Muscle of leg (tissue), 11 donors: ENCODE data around the gene NPR1. TPM values are rescaled to one million over a fixed set of nuclear protein-coding genes. Genes with fewer than 3 reads are reported as not detected.

Source experiments
- DNase-seq: peaks from one replicate; pipeline ENCODE4 v3.0.0; 2013
- H3K27ac ChIP-seq: one replicate; pipeline ENCODE4 v1.5.1; 2013; ENCODE audit warnings: mild to moderate bottlenecking, low read length, control low read depth
- H3K27me3 ChIP-seq: one replicate; pipeline ENCODE4 v1.6.1; 2013; ENCODE audit warnings: low read length; ENCODE audit not compliant: control insufficient read depth, insufficient read depth
- H3K36me3 ChIP-seq: one replicate; pipeline ENCODE4 v1.6.1; 2013; ENCODE audit warnings: low read length; ENCODE audit not compliant: control insufficient read depth, insufficient read depth
- H3K4me1 ChIP-seq: one replicate; pipeline ENCODE4 v1.6.1; 2013; ENCODE audit warnings: low read length; ENCODE audit not compliant: control insufficient read depth, insufficient read depth
- H3K4me3 ChIP-seq: one replicate; pipeline ENCODE4 v1.5.1; 2013; ENCODE audit warnings: low read length, control low read depth
- H3K9me3 ChIP-seq: replicated peaks from 2 replicates; pipeline ENCODE4 v1.6.1; 2013; ENCODE audit warnings: low read depth, low read length; ENCODE audit not compliant: control insufficient read depth
- WGBS: methylation state at CpG from one replicate; pipeline ENCODE4 v1.1.5; 2013; ENCODE audit warnings: missing lambda C conversion rate; ENCODE audit not compliant: insufficient coverage; 5-methylcytosine and 5-hydroxymethylcytosine counted together
- polyA plus RNA-seq, 8 donors: library from polyadenylated mRNA; unstranded; fragments of 120-200 nt; gene quantifications; one replicate each; pipeline versions ENCODE4 v1.2.1 to v1.2.3, GENCODE V29; 2013; ENCODE audit warnings: inconsistent platforms in 1 of 8, low replicate concordance in 1 of 8; ENCODE audit not compliant: insufficient read length in 8 of 8, insufficient read depth in 1 of 8
- total RNA-seq: library from RNA; stranded (reverse); fragments of 120-200 nt; gene quantifications from one replicate; pipeline ENCODE4 v1.2.4, GENCODE V29; 2013

Gene NPR1
- total and polyA plus RNA-seq, 9 donors = 12.7 to 17.4 (median 14.9) TPM

DNA sequence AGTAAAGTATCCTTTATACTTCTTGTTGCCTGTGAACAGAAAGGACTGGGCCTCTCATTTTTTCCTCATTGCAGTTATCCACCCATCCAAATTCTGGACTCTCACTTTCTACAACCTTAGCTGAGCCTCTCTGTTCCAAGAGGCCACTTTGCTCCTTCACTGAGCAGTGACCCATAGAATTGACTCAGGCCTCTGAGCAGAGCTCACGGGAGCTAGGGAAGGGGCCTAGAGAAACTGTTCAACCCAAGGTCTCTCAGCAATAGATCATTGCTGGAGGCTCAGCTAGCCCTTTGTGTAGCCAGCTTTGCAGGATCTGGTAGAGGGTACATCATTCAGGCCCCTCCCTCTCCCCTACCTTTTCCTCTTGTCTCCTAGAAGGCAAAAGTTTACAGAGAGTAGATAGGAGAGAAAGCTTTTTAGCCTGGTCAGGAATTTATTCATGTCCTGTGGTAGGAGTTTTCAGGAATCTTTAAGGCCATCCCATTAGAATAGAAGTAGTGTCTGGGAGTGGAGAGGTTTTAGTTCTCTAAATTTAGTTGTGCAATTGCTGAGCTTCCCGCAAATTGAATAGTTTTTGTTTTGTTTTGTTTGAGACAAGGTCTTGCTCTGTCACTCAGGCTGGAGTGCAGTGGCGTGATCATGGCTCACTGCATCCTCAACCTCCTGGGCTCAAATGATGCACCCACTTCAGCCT, 56.1 kb downstream of the NPR1 start:
- Histone ChIP-seq H3K27me3 (no peaks in the 10 kb centered on the region), H3K4me3 (no peak overlapping the region), H3K9me3 (no peaks in the 10 kb centered on the region), H3K27ac (no peak overlapping the region), H3K36me3 (peaks cover 23% of the 10 kb centered on the region), H3K4me1 (peaks cover 1% of the 10 kb centered on the region)
- 86% methylated on average over 1 of the region's 3 CpGs for WGBS
- DNase-seq = no peak

DNA sequence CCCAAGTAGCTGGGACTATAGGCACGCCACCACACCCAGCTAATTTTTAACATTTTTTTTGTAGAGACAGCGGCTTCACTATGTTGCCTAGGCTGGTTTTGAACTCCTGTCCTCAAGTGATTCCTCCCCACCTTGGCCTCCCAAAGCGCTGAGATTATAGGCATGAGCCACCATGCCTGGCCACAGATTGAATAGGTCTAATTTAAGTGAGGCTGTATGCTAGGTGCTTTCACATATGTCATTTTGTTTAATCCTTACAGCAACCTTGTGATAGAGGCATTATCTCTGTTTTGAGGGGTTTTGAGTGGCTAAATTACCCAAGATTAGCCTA, 56.6 kb downstream of the NPR1 start:
- DNase-seq = no peak
- Histone ChIP-seq H3K4me1 (no peaks in the 10 kb centered on the region), H3K4me3 (no peak overlapping the region), H3K36me3 (peaks cover 23% of the 10 kb centered on the region), H3K9me3 (no peaks in the 10 kb centered on the region), H3K27me3 (no peaks in the 10 kb centered on the region), H3K27ac (no peak overlapping the region)
- 100% methylated on average over 1 of the region's 3 CpGs for WGBS

DNA sequence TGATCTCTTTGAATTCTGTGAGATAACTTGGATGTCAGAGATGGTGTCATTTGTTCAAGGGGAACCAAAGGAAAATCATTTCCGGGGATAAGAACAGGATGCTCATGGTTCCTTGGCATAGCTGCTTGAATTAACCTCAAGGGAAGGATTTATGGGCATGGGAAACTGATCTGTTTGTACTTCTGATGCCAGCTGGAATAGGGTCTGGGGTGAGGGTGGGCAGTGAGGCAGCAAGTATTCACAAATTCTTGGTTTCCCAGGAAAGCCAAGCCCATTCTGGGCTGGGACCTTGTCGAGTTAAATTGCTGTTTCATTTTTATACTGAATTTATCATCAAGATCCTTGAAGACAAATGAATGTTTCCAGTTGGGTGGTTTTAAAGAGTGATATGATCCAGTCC, 63.5 kb downstream of the NPR1 start:
- H3K4me3 ChIP-seq = no peak overlapping the region
- DNase-seq = no peak
- peaks cover 50% of the 10 kb centered on the region for H3K36me3 ChIP-seq
- no peak overlapping the region for H3K27ac ChIP-seq
- no peaks in the 10 kb centered on the region for H3K9me3 ChIP-seq
- no peaks in the 10 kb centered on the region for H3K27me3 ChIP-seq
- H3K4me1 ChIP-seq = no peaks in the 10 kb centered on the region
- WGBS = 67% methylated on average over 1 of the region's 2 CpGs

DNA sequence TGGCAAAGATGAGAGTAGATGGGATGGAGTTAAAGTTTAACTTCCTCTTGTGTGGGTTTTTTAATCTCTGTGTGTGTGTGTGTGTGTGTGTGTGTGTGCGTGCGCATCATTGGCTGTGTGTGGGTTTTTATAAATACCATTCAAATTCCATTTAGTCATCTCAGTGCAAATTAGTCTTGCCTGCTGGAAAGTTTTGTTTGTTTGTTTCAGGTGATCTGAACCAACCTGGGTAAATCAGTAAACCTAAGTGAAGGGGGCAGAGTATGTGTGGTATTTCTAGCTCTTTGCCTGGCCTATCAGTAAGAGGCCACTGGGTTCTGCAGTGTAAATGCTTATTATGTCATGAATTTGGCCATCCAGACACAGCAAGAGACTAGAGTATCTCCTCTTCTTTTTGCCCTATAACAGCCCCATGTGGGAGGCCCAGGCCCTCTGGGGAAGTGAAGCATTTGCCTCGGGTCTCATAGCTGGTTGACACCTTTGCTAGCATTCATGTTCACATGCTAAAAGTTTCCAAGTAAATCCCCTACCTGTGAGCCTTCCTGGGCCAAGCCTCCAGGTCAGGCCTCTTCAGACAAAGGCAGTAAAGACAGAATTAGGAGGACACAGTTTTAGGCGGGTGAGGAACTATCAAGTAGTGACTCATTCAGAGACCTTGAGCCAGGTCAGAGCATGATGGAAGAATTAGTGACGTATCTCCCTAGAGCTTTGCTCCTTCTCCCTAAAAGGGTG, 64.1 kb downstream of the NPR1 start:
- H3K9me3 ChIP-seq = no peaks in the 10 kb centered on the region
- DNase-seq = no peak
- H3K27ac ChIP-seq = no peak overlapping the region
- H3K4me1 ChIP-seq = no peaks in the 10 kb centered on the region
- WGBS = no CpG with 5 or more reads among the region's 5 CpGs
- H3K4me3 ChIP-seq = no peak overlapping the region
- H3K27me3 ChIP-seq = no peaks in the 10 kb centered on the region
- H3K36me3 ChIP-seq = peaks cover 56% of the 10 kb centered on the region

Other genes starting within 250 kb of the NPR1 start
- gene S100A7, start 218.0 kb upstream of the NPR1 start, total RNA-seq = not detected
- gene S100A7, start 218.0 kb upstream of the NPR1 start, polyA plus RNA-seq = not detected
- 415 TPM for gene S100A6, start 142.7 kb upstream of the NPR1 start, total RNA-seq
- gene S100A6, start 142.7 kb upstream of the NPR1 start, polyA plus RNA-seq = 100 to 1,000 TPM; 182 to 300 (median 257) TPM
- not detected for gene S100A5, start 137.8 kb upstream of the NPR1 start, total RNA-seq
- under 1 TPM in 1 of 8 donors, not detected in 7; 0.31 TPM for gene S100A5, start 137.8 kb upstream of the NPR1 start, polyA plus RNA-seq
- gene S100A4, start 132.9 kb upstream of the NPR1 start, total RNA-seq = 238 TPM
- 100 to 1,000 TPM; 188 to 266 (median 208) TPM for gene S100A4, start 132.9 kb upstream of the NPR1 start, polyA plus RNA-seq
- gene S100A3, start 129.4 kb upstream of the NPR1 start, total RNA-seq = 0.31 TPM
- gene S100A3, start 129.4 kb upstream of the NPR1 start, polyA plus RNA-seq = 1 to 10 TPM in 1 of 8 donors, under 1 TPM in 7; 0.30 to 1.4 (median 0.67) TPM
- 3.4 TPM for gene S100A2, start 112.8 kb upstream of the NPR1 start, total RNA-seq
- gene S100A2, start 112.8 kb upstream of the NPR1 start, polyA plus RNA-seq = 1 to 10 TPM; 1.4 to 5.0 (median 1.8) TPM
- 45.4 TPM for gene S100A16, start 65.6 kb upstream of the NPR1 start, total RNA-seq
- 10 to 100 TPM; 45.1 to 77.3 (median 55.3) TPM for gene S100A16, start 65.6 kb upstream of the NPR1 start, polyA plus RNA-seq
- 0.18 TPM for gene S100A14, start 62.4 kb upstream of the NPR1 start, total RNA-seq
- gene S100A14, start 62.4 kb upstream of the NPR1 start, polyA plus RNA-seq = 10 to 100 TPM in 2 of 8 donors, 1 to 10 TPM in 2, under 1 TPM in 4; 0.15 to 27.5 (median 1.2) TPM
- gene S100A13, start 51.2 kb upstream of the NPR1 start, total RNA-seq = 111 TPM
- gene S100A13, start 51.2 kb upstream of the NPR1 start, polyA plus RNA-seq = 10 to 100 TPM; 58.4 to 85.4 (median 70.6) TPM
- 4.7 TPM for gene S100A1, start 50.3 kb upstream of the NPR1 start, total RNA-seq
- gene S100A1, start 50.3 kb upstream of the NPR1 start, polyA plus RNA-seq = 1 to 10 TPM; 3.0 to 9.5 (median 6.3) TPM
- gene CHTOP, start 44.6 kb upstream of the NPR1 start, total RNA-seq = 45.0 TPM
- gene CHTOP, start 44.6 kb upstream of the NPR1 start, polyA plus RNA-seq = 100 to 1,000 TPM in 1 of 8 donors, 10 to 100 TPM in 7; 86.6 to 102 (median 91.0) TPM
- 53.0 TPM for gene SNAPIN, start 20.0 kb upstream of the NPR1 start, total RNA-seq
- gene SNAPIN, start 20.0 kb upstream of the NPR1 start, polyA plus RNA-seq = 10 to 100 TPM; 48.4 to 51.5 (median 49.8) TPM
- 184 TPM for gene ILF2, start 7.7 kb upstream of the NPR1 start, total RNA-seq
- gene ILF2, start 7.7 kb upstream of the NPR1 start, polyA plus RNA-seq = 100 to 1,000 TPM; 158 to 217 (median 176) TPM
- 28.5 TPM for gene INTS3, start 49.4 kb downstream of the NPR1 start, total RNA-seq
- 10 to 100 TPM; 33.9 to 48.6 (median 39.3) TPM for gene INTS3, start 49.4 kb downstream of the NPR1 start, polyA plus RNA-seq
- gene SLC27A3, start 96.7 kb downstream of the NPR1 start, total RNA-seq = 24.2 TPM
- gene SLC27A3, start 96.7 kb downstream of the NPR1 start, polyA plus RNA-seq = 10 to 100 TPM; 17.7 to 32.7 (median 26.2) TPM
- 8.8 TPM for gene GATAD2B, start 244.3 kb downstream of the NPR1 start, total RNA-seq
- gene GATAD2B, start 244.3 kb downstream of the NPR1 start, polyA plus RNA-seq = 10 to 100 TPM; 11.3 to 18.3 (median 14.2) TPM